Left lung (tissue), 10 donors: ENCODE measurements around the gene TTC21A. TPM values are rescaled to one million over a fixed set of nuclear protein-coding genes. Genes with fewer than 3 reads are reported as not detected.
A peak's percentile ranks its signal among the peaks of the same experiment; 100 is the strongest.

Source experiments
- ATAC-seq: fragments of 200-7000 bp; cut with Tn5 transposase; one replicate; pipeline ENCODE4 v1.9.1; 2020; ENCODE audit warnings: moderate library complexity
- DNase-seq, 4 donors: peaks; one replicate each; pipeline ENCODE4 v3.0.0-alpha.2; 2013 to 2020
- H3K27ac ChIP-seq, 2 donors: fragments of 200-600 bp; sonication (generic) in 1 of 2; one replicate each; pipeline versions ENCODE4 v1.5.0 to v1.8.0; 2020 to 2021
- H3K27me3 ChIP-seq, 2 donors: fragments of 200-600 bp; sonication (generic) in 1 of 2; one replicate each; pipeline versions ENCODE4 v1.5.0 to v1.8.0; 2020 to 2021
- H3K36me3 ChIP-seq, 2 donors: fragments of 200-600 bp; sonication (generic) in 1 of 2; one replicate each; pipeline versions ENCODE4 v1.5.0 to v1.8.0; 2020 to 2021
- H3K4me1 ChIP-seq, 2 donors: fragments of 200-600 bp; one replicate each; pipeline ENCODE4 v1.8.0; 2021
- H3K4me3 ChIP-seq, 2 donors: fragments of 200-600 bp; sonication (generic) in 1 of 2; one replicate each; pipeline versions ENCODE4 v1.5.0 to v1.8.0; 2020 to 2021; ENCODE audit warnings: mild to moderate bottlenecking in 1 of 2
- H3K9me3 ChIP-seq, 2 donors: fragments of 200-600 bp; sonication (generic) in 1 of 2; one replicate each; pipeline versions ENCODE4 v1.5.0 to v1.8.0; 2020 to 2021
- CTCF ChIP-seq, 2 donors: fragments of 200-600 bp; sonication (generic) in 1 of 2; IDR thresholded peaks; one replicate each; pipeline versions ENCODE4 v1.5.0 to v1.8.0; 2021; ENCODE audit warnings: antibody characterized with exemption in 2 of 2
- intact Hi-C, 2 donors: fragments of 100-400 bp; cut with DNase I; formaldehyde crosslinking; loops; one replicate each; pipeline versions ENCODE4 v1.11.2 to v1.14.2; 2022
- polyA plus RNA-seq, 6 donors: library from polyadenylated mRNA; unstranded; fragments of 120-200 nt; gene quantifications; one replicate each; pipeline ENCODE4 v1.2.1, GENCODE V29; 2013; ENCODE audit not compliant: insufficient read length in 6 of 6
- total RNA-seq, 2 donors: library from RNA; stranded (reverse); fragmentation: NEBNext Ultra II Directional; extraction: Animal tissue kit (Norgen Biotek cat#: 25700); gene quantifications; one replicate each; pipeline ENCODE4 v1.2.1, GENCODE V29; 2021
- donor health status: DM: no; HTN: yes; CAD: no.
- donor health status: DM: no; HTN: no; CAD: no.

Gene TTC21A
- total and polyA plus RNA-seq, 8 donors, result 7.1 to 21.8 (median 14.3) TPM

GRCh38 chr3:39177708-39178332 lies 70.3 kb downstream of the TTC21A start:
- DNase-seq (peak; percentile 85 to 96 (median 93)), ATAC-seq (peak; percentile 71)
- intact Hi-C loops, result no loop called here
- Histone ChIP-seq H3K4me3 (peak overlapping the region; percentile 26 to 37), H3K9me3 (no peaks in the 10 kb centered on the region), H3K36me3 (no peaks in the 10 kb centered on the region), H3K27ac (peak overlapping the region; percentile 89 to 92), H3K27me3 (no peaks in the 10 kb centered on the region), H3K4me1 (peaks cover 18 to 63% of the 10 kb centered on the region in 2 donors)
- no peak for TF ChIP-seq CTCF (IDR thresholded peaks at IDR 0.05)

GRCh38 chr3:39178553-39178952 lies 71.1 kb downstream of the TTC21A start:
- intact Hi-C loops, result no loop called here
- H3K27ac ChIP-seq, result peak overlapping the region; percentile 89 to 92
- H3K4me1 ChIP-seq, result peaks cover 18 to 63% of the 10 kb centered on the region in 2 donors

GRCh38 chr3:39180183-39180545 lies 72.7 kb downstream of the TTC21A start:
- Histone ChIP-seq H3K36me3 (no peaks in the 10 kb centered on the region), H3K27ac (peak overlapping the region; percentile 52 to 92), H3K4me3 (peak overlapping the region in 1 of 2 donors; percentile 39), H3K9me3 (no peaks in the 10 kb centered on the region), H3K27me3 (no peaks in the 10 kb centered on the region), H3K4me1 (peaks cover 18 to 63% of the 10 kb centered on the region in 2 donors)
- TF ChIP-seq CTCF (IDR thresholded peaks at IDR 0.05), result no peak
- DNase-seq (no peak), ATAC-seq (no peak)
- intact Hi-C loops, result loop anchor here in 1 of 2 donors (5.0 kb wide), 1 partner anchor 33 kb away; no protein-coding TSS in a partner anchor

More at GRCh38 chr3:39178553-39178952, 71.1 kb downstream of the TTC21A start:
- Histone ChIP-seq H3K4me3 (peak overlapping the region; percentile 26 to 37), H3K36me3 (no peaks in the 10 kb centered on the region), H3K9me3 (no peaks in the 10 kb centered on the region), H3K27me3 (no peaks in the 10 kb centered on the region)
- ATAC-seq, result no peak
- DNase-seq, result peak in 1 of 4 donors; percentile 56
- no peak for TF ChIP-seq CTCF (IDR thresholded peaks at IDR 0.05)

- no peaks in the 10 kb centered on the region for H3K36me3 ChIP-seq
- TF ChIP-seq CTCF (IDR thresholded peaks at IDR 0.05), result peak in 1 of 2 donors; percentile 41
- H3K4me3 ChIP-seq, result peak overlapping the region; percentile 12 to 39
- peak overlapping the region; percentile 72 to 92 for H3K27ac ChIP-seq
- intact Hi-C loops, result loop anchor here in 1 of 2 donors (5.0 kb wide), 1 partner anchor 33 kb away; no protein-coding TSS in a partner anchor
- peak; percentile 75 to 98 (median 94) for DNase-seq
- no peaks in the 10 kb centered on the region for H3K27me3 ChIP-seq
- H3K9me3 ChIP-seq, result no peaks in the 10 kb centered on the region
- peaks cover 18 to 63% of the 10 kb centered on the region in 2 donors for H3K4me1 ChIP-seq
- ATAC-seq, result peak; percentile 83
These were observed 73.3 kb downstream of the TTC21A start for GRCh38 chr3:39180546-39181346.
